KMS-11 (cell line): Measurements from ENCODE around the gene DEFB110.

Experiments used
- H2AFZ ChIP-seq: fragments of 200-600 bp; sonication (generic); 2 replicates; pipeline ENCODE4 v1.6.1; 2016; ENCODE audit warnings: antibody characterized with exemption, mixed run types, low read depth
- H3K27ac ChIP-seq: fragments of 200-600 bp; sonication (generic); 2 replicates; pipeline ENCODE4 v1.6.1; 2016; ENCODE audit warnings: mild to moderate bottlenecking, mixed run types
- H3K27me3 ChIP-seq: fragments of 200-600 bp; sonication (generic); 2 replicates; pipeline ENCODE4 v1.6.1; 2017; ENCODE audit warnings: mild to moderate bottlenecking, low read depth, mixed run types, moderate library complexity; ENCODE audit not compliant: insufficient read depth
- H3K36me3 ChIP-seq: fragments of 200-600 bp; sonication (generic); 2 replicates; pipeline ENCODE4 v1.6.1; 2017; ENCODE audit warnings: mild to moderate bottlenecking, mixed run types; ENCODE audit not compliant: insufficient read depth
- H3K4me1 ChIP-seq: fragments of 200-600 bp; sonication (generic); 2 replicates; pipeline ENCODE4 v1.6.1; 2016; ENCODE audit warnings: mild to moderate bottlenecking, low read depth, mixed run types; ENCODE audit not compliant: poor library complexity, severe bottlenecking
- H3K4me2 ChIP-seq: fragments of 200-600 bp; sonication (generic); 2 replicates; pipeline ENCODE4 v1.7.0; 2016; ENCODE audit warnings: mild to moderate bottlenecking, mixed run types
- H3K4me3 ChIP-seq: fragments of 200-600 bp; sonication (generic); IDR thresholded peaks from 2 replicates; pipeline ENCODE4 v1.6.1; 2017; ENCODE audit warnings: low read depth, low read length, mixed read lengths; ENCODE audit not compliant: insufficient read depth
- H3K79me2 ChIP-seq: fragments of 200-600 bp; sonication (generic); 2 replicates; pipeline ENCODE4 v1.6.1; 2016; ENCODE audit warnings: low read depth, mixed run types; ENCODE audit not compliant: insufficient read depth
- H3K9ac ChIP-seq: fragments of 200-600 bp; sonication (generic); 2 replicates; pipeline ENCODE4 v1.6.1; 2016; ENCODE audit warnings: mild to moderate bottlenecking, mixed run types
- H4K20me1 ChIP-seq: fragments of 200-600 bp; sonication (generic); 2 replicates; pipeline ENCODE4 v1.6.1; 2016; ENCODE audit warnings: mild to moderate bottlenecking, mixed run types; ENCODE audit not compliant: insufficient read depth
- CTCF ChIP-seq: fragments of 200-600 bp; sonication (generic); conservative IDR thresholded peaks from 2 replicates; pipeline ENCODE4 v1.6.1; 2017; ENCODE audit warnings: low read depth, mild to moderate bottlenecking, antibody characterized with exemption, low read length, moderate library complexity, mixed read lengths

DEFB110 gene

GRCh38 chr6:50021894-50022293 is at the start of gene DEFB110:
Gene DEFB110, minus strand, starts transcription at chr6:50021994. Its CDS starts 59 bp downstream, at chr6:50021935.
- no peak for TF ChIP-seq CTCF
- H3K36me3 ChIP-seq, result no peaks in the 10 kb centered on the region

GRCh38 chr6:50070101-50070500 is 48.3 kb upstream of the DEFB110 start:
- H3K4me3 ChIP-seq, result no peak overlapping the region
- H3K4me2 ChIP-seq, result no peak overlapping the region

More at GRCh38 chr6:50021894-50022293, at the start of gene DEFB110:
- Histone ChIP-seq H4K20me1 (no peaks in the 10 kb centered on the region), H3K4me2 (no peak within 1 kb of the TSS), H3K27me3 (no peaks in the 10 kb centered on the region), H3K9ac (no peak within 1 kb of the TSS), H3K27ac (no peak within 1 kb of the TSS), H3K79me2 (no peaks in the 10 kb centered on the region), H3K4me3 (no peak within 1 kb of the TSS), H2AFZ (no peak within 1 kb of the TSS), H3K4me1 (no peaks in the 10 kb centered on the region)

DNA sequence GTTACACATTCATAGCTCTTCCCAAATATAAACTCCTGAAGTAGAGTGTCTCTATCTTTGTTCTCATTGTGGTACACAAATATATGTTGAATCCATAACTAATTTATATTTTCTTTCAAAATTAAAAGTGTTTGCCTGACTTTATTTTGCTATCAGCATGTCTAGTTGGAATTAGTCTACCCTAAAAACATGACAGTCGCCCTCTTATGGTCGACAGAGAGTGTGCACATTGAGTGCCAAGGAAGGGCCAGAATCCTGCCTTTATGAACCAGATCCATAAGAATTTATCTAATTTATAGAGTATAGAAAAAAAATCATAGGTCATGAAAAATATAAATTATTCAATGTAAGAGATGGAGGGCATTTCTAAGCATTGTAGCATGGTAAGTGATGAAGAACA is 40.3 kb upstream of the DEFB110 start:
- Histone ChIP-seq H3K27ac (no peak overlapping the region), H2AFZ (no peak overlapping the region), H3K36me3 (no peaks in the 10 kb centered on the region; the same call in 1 of the 2 replicates), H4K20me1 (no peaks in the 10 kb centered on the region), H3K4me1 (no peaks in the 10 kb centered on the region), H3K4me2 (no peak overlapping the region), H3K27me3 (no peaks in the 10 kb centered on the region), H3K79me2 (no peaks in the 10 kb centered on the region), H3K4me3 (no peak overlapping the region), H3K9ac (no peak overlapping the region)
- TF ChIP-seq CTCF, result peak; percentile 38; the same call in 1 of the 2 replicates

More at GRCh38 chr6:50070101-50070500, 48.3 kb upstream of the DEFB110 start:
- Histone ChIP-seq H4K20me1 (no peaks in the 10 kb centered on the region), H3K27me3 (no peaks in the 10 kb centered on the region), H3K79me2 (no peaks in the 10 kb centered on the region), H3K36me3 (no peaks in the 10 kb centered on the region), H3K9ac (no peak overlapping the region), H3K27ac (no peak overlapping the region), H3K4me1 (no peaks in the 10 kb centered on the region), H2AFZ (no peak overlapping the region)
- no peak for TF ChIP-seq CTCF

- no peaks in the 10 kb centered on the region for H4K20me1 ChIP-seq
- H2AFZ ChIP-seq, result no peak overlapping the region
- H3K27ac ChIP-seq, result no peak overlapping the region
- H3K36me3 ChIP-seq, result no peaks in the 10 kb centered on the region
- H3K9ac ChIP-seq, result no peak overlapping the region
- no peak overlapping the region for H3K4me2 ChIP-seq
- TF ChIP-seq CTCF, result no peak
- H3K4me3 ChIP-seq, result no peak overlapping the region
- H3K79me2 ChIP-seq, result no peaks in the 10 kb centered on the region
- no peaks in the 10 kb centered on the region for H3K4me1 ChIP-seq
- no peaks in the 10 kb centered on the region for H3K27me3 ChIP-seq
Observed at GRCh38 chr6:50056242-50056641, 34.4 kb upstream of the DEFB110 start.

GRCh38 chr6:50049829-50050228 is 28.0 kb upstream of the DEFB110 start, which contains the start of gene DEFB112:
Gene DEFB112, minus strand, starts transcription at chr6:50049929. Its CDS starts 60 bp downstream, at chr6:50049869.
- Histone ChIP-seq H3K79me2 (no peaks in the 10 kb centered on the region), H2AFZ (no peak within 1 kb of the TSS), H3K9ac (no peak within 1 kb of the TSS), H4K20me1 (no peaks in the 10 kb centered on the region), H3K4me2 (no peak within 1 kb of the TSS), H3K36me3 (no peaks in the 10 kb centered on the region), H3K27ac (no peak within 1 kb of the TSS), H3K27me3 (no peaks in the 10 kb centered on the region), H3K4me1 (no peaks in the 10 kb centered on the region), H3K4me3 (no peak within 1 kb of the TSS)
- no peak for TF ChIP-seq CTCF
